WERI-Rb-1 (cell line): ENCODE data around the gene PTPN20.
A peak's percentile ranks its signal among the peaks of the same experiment; 100 is the strongest.

ENCODE experiments used
- DNase-seq: peaks from one replicate; pipeline ENCODE4 v3.0.0-alpha.2; 2020
- H3K27ac ChIP-seq: fragments of 250-450 bp; sonication (Bioruptor Pico); 2 replicates; pipeline ENCODE4 v1.5.1; 2020; ENCODE audit warnings: mild to moderate bottlenecking, moderate library complexity
- H3K27me3 ChIP-seq: fragments of 250-450 bp; sonication (Bioruptor Pico); 2 replicates; pipeline ENCODE4 v1.5.1; 2021; ENCODE audit warnings: mild to moderate bottlenecking, low read depth, moderate library complexity; ENCODE audit not compliant: insufficient read depth, severe bottlenecking
- H3K36me3 ChIP-seq: fragments of 250-450 bp; sonication (Bioruptor Pico); 2 replicates; pipeline ENCODE4 v1.5.1; 2020; ENCODE audit warnings: mild to moderate bottlenecking, moderate library complexity
- H3K4me3 ChIP-seq: 2 replicates; pipeline ENCODE4 v1.5.1; 2011; ENCODE audit warnings: low read depth, mild to moderate bottlenecking, control low read depth, low read length
- H3K9me3 ChIP-seq: fragments of 250-450 bp; sonication (Bioruptor Pico); 2 replicates; pipeline ENCODE4 v1.5.1; 2021; ENCODE audit warnings: mild to moderate bottlenecking, moderate library complexity; ENCODE audit not compliant: severe bottlenecking
- TF ChIP-seq, protein P1 (sequence below): IDR thresholded peaks from 2 replicates; pipeline ENCODE4 v1.5.1; 2011; ENCODE audit warnings: low read depth, mild to moderate bottlenecking, control low read depth, inconsistent platforms, low read length

The PTPN20 gene

DNA sequence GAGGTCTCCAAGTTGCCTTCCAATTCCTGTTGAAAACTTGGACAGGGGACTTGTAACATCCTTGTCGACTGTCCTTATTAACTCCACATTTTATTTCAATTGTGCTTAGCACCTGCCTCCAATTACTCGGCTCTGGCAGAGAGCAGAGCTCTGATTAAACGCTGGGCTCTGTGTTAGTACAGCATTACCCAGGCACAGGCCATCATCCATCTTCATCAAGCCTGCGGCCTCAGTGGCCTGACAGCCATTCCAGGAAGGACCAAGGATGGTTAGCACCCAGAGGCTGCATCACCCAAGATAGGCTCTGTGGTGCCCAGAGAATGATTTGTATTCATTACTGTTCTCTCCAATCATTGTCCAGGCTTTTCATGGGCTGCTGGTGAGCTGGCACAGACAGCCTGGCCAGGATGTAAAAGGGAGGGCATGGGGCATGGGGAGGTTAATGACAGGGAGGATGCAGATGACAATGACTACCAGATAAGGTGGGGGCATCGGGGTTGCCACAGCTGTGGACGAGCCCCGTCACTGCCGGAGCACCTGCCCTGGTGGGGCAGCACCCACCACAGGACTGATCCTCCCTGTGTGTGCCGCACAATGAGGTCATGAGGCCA lies 123.3 kb downstream of the PTPN20 start:
- no peak overlapping the region for H3K4me3 ChIP-seq
- H3K27ac ChIP-seq: no peak overlapping the region
- H3K9me3 ChIP-seq: peaks cover under 1% of the 10 kb centered on the region
- no peaks in the 10 kb centered on the region for H3K27me3 ChIP-seq
- H3K36me3 ChIP-seq: no peaks in the 10 kb centered on the region
- TF ChIP-seq, protein P1, sequence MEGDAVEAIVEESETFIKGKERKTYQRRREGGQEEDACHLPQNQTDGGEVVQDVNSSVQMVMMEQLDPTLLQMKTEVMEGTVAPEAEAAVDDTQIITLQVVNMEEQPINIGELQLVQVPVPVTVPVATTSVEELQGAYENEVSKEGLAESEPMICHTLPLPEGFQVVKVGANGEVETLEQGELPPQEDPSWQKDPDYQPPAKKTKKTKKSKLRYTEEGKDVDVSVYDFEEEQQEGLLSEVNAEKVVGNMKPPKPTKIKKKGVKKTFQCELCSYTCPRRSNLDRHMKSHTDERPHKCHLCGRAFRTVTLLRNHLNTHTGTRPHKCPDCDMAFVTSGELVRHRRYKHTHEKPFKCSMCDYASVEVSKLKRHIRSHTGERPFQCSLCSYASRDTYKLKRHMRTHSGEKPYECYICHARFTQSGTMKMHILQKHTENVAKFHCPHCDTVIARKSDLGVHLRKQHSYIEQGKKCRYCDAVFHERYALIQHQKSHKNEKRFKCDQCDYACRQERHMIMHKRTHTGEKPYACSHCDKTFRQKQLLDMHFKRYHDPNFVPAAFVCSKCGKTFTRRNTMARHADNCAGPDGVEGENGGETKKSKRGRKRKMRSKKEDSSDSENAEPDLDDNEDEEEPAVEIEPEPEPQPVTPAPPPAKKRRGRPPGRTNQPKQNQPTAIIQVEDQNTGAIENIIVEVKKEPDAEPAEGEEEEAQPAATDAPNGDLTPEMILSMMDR: no peak
- peak; percentile 17 for DNase-seq

DNA sequence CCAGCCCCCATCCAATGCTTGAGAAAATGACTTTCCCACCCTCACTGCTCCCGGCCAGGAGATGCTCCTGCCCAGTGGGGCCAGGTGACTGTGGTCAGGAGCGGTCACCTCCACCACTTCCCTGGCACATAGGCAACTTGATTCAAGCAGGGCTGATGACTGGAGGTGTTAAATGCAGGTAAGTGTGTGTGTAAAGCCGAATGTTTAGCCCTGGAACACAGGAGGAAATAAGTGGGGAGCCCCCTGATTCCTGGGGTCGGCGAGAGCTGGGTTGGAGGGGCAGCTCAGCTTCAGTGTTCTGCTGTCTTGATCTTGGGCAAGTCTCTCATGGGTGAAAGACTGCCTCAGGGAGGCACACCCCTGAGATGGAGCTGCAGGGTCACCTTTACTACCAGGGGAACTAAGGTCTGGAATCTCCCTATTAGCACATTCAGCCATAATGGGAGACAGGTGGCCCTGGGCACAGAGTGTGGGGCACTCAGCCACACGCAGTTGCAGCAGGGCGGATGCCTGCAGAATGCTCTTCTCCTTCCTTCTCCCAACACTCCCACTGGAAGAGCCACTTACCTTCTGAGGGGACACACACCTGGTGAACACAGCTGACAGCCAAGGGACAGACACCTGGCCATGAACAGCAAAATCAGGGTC lies 124.1 kb downstream of the PTPN20 start:
- Histone ChIP-seq H3K9me3 (no peaks in the 10 kb centered on the region), H3K27ac (no peak overlapping the region), H3K27me3 (no peaks in the 10 kb centered on the region), H3K4me3 (no peak overlapping the region), H3K36me3 (no peaks in the 10 kb centered on the region)
- TF ChIP-seq, protein P1: no peak
- DNase-seq: peak; percentile 3

DNA sequence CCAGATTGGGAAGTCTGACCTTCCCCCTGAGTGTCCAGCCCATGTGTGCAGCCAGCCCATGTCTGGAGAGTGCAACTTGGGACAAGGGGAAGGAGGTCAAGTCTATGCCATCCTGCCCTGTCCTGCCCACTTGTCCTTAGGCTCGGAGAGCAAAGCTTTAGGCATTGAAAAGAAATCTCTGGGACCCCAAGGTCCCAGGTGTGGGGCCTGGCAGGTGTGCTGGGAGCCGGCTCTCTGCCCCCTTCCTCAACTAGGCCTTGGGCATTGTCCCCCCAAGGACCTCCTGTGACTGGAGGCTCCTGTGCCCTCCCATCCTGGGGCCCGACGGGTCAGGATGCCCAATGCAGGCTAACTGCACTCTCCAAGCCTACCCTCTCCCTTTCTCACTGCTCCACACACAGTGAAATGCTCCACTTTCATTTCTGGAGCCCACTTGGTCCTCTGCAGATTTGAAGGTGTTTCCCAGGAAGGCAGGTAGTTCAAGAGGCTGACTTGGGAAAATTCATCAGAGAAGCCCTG lies 124.7 kb downstream of the PTPN20 start:
- Histone ChIP-seq H3K9me3 (no peaks in the 10 kb centered on the region), H3K4me3 (no peak overlapping the region), H3K27ac (peak overlapping the region; percentile 11; the same call in 1 of the 2 replicates), H3K36me3 (no peaks in the 10 kb centered on the region), H3K27me3 (no peaks in the 10 kb centered on the region)
- TF ChIP-seq, protein P1: no peak
- DNase-seq: peak; percentile 2

DNA sequence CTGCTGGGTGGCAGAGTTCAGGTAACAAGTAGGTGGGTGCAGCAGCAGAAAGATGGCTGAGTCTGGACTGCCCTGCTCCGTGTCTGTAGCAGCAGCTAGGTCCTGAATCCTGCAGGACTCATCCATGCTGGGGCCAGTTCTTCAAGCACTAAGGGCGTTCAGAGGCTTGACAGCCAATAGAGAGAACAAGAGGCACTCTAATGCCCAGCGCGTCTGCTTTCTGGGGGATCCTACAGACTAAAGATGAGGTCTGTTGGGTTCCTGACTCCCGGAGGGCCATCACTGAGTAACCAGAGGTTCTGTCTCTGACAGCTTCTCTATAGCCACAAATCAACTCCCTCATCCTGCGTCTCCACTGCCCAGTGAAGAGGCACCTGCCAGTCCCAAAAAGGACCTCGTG lies 125.5 kb downstream of the PTPN20 start:
- Histone ChIP-seq H3K4me3 (no peak overlapping the region), H3K36me3 (no peaks in the 10 kb centered on the region), H3K27ac (peak overlapping the region; percentile 17), H3K27me3 (no peaks in the 10 kb centered on the region), H3K9me3 (no peaks in the 10 kb centered on the region)
- TF ChIP-seq, protein P1: no peak
- DNase-seq: no peak

DNA sequence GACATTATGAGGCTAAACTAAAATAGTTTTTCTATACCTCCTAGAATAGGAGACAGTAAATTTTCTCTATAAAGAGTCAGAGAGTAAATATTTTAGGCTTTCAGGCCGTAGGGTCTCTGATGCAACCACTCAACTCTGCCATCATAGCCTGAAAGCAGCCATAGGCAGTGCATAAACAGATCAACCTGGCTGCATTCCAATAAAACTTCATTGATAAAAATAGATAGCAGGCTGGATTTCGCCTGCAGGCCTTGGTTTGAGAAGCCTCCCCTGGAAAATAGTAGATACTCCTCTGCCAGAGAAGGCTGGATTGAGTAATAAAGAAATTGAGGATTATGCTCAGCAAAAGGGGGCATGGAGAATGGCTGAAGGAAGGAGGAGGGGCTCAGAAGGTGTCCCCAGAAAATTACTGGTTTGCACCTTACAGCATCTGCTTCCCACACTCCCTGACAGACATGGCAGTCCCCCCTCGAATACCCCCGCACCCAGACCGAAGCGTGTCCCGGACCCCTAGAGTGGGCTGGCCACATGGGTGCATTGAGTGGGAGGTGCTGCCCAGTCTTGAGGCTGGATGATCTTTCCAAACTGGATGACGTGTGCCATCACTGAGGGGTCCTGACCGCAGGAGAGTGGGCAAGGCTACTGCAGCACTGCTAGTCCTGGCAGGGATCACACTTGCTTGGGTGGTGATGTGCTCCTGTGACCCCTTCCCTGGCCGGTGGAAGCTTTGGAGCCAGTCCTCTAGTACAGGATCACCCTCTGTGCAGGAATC lies 126.6 kb downstream of the PTPN20 start:
- DNase-seq: no peak

More for the DNA sequence above, 126.6 kb downstream of the PTPN20 start:
- H3K9me3 ChIP-seq: no peaks in the 10 kb centered on the region
- H3K27me3 ChIP-seq: no peaks in the 10 kb centered on the region
- no peak overlapping the region for H3K4me3 ChIP-seq
- TF ChIP-seq, protein P1: no peak
- H3K36me3 ChIP-seq: no peaks in the 10 kb centered on the region
- peak overlapping the region; percentile 82 for H3K27ac ChIP-seq
